ENCODE data around the gene TBX4. TPM values are rescaled to one million over a fixed set of nuclear protein-coding genes. Genes with fewer than 3 reads are reported as not detected.
A peak's percentile ranks its signal among the peaks of the same experiment; 100 is the strongest.

The TBX4 gene
- total and polyA plus RNA-seq, 9 of the 15 experiments (the other 6 are each of a cell fraction or from before 2014, with no cell fraction given): not detected

- Histone ChIP-seq H4K20me1 (replicated peaks; ENCODE audit: control insufficient read depth, insufficient read depth, low read length) (no peaks in the 10 kb centered on the region), H3K9me3 (replicated peaks; ENCODE audit: control insufficient read depth, insufficient read depth, low read depth, low read length) (no peaks in the 10 kb centered on the region), H3K4me2 (ENCODE audit: insufficient read depth, low read length) (no peak overlapping the region), H2AFZ (ENCODE audit: low read depth, low read length) (no peak overlapping the region), H3K9ac (ENCODE audit: insufficient read depth in 1 of 2, low read depth in 2 of 2, low read length in 2 of 2) (no peak overlapping the region), H3K27ac (ENCODE audit: extremely low read depth, low read depth, low read length) (no peak overlapping the region), H3K36me3 (ENCODE audit: control insufficient read depth, insufficient read depth, low read length) (no peaks in the 10 kb centered on the region), H3K4me1 (replicated peaks in 1 of 2; ENCODE audit: control insufficient read depth in 2 of 2, insufficient read depth in 2 of 2, low read length in 2 of 2) (no peaks in the 10 kb centered on the region), H3K9me1 (ENCODE audit: control insufficient read depth, insufficient read depth, low read length) (no peaks in the 10 kb centered on the region), H3K27me3 (ENCODE audit: control insufficient read depth in 2 of 2, insufficient read depth in 2 of 2, low read length in 2 of 2) (peaks cover 2 to 5% of the 10 kb centered on the region in 2 experiments; a peak in 1 of 5 replicates), H3K4me3 (no peak overlapping the region), H3K79me2 (ENCODE audit: control insufficient read depth, insufficient read depth, low read length) (no peaks in the 10 kb centered on the region)
- FAIRE-seq: no peak
- CTCF ChIA-PET (ENCODE audit: low intra/inter-chr PET ratio): no interaction called here
- POLR2A ChIA-PET: interaction anchor here (1.3 kb wide), 1 partner anchor 13 kb away, joined by 3 read pairs; no protein-coding TSS in a partner anchor
- WGBS (ENCODE audit: insufficient coverage, low coverage, missing lambda C conversion rate): 0% methylated on average over 1 of the region's 1 CpG
- in situ Hi-C loops (cut with MboI) (loop anchor here (10.0 to 25.0 kb wide), 2 partner anchors 416 to 683 kb away; no protein-coding TSS in a partner anchor), intact Hi-C loops (cut with micrococcal nuclease) (no loop called here)
- no peak for DNase-seq (ENCODE audit: extremely low read depth in 1 of 4, low spot score in 3 of 4)
- no TSS peak for BruUV-seq (replicated peaks)
- no peak for ATAC-seq
- no peak for TF ChIP-seq SAP30 (IDR thresholded peaks at IDR 0.05; ENCODE audit: borderline replicate concordance, insufficient read depth, low read depth, low read length, poor library complexity, severe bottlenecking)
- TF ChIP-seq MLX (CRISPR knock-in tag; conservative IDR thresholded peaks at IDR 0.05): no peak
- TF ChIP-seq NBN (IDR thresholded peaks at IDR 0.05; ENCODE audit: low read depth): no peak
- TF ChIP-seq ZBTB11 (CRISPR knock-in tag; IDR thresholded peaks at IDR 0.05): peak in 1 of 3 experiments; percentile 94; a peak in 2 of 6 replicates
- TF ChIP-seq SMARCE1 (IDR thresholded peaks at IDR 0.05): no peak
- TF ChIP-seq ZNF41 (CRISPR knock-in tag; conservative IDR thresholded peaks at IDR 0.05): no peak
- TF ChIP-seq ZNF79 (CRISPR knock-in tag; IDR thresholded peaks at IDR 0.05; ENCODE audit: low read depth): no peak
These were observed 22.9 kb upstream of the TBX4 start for GRCh38 chr17:61429274-61429673.

All from K562 (cell line).